Activated CD8-positive, alpha-beta T cell treated with anti-CD3 and anti-CD28 coated beads for 36 hours (primary cell): ENCODE results near the gene PTPN18. TPM values are rescaled to one million over a fixed set of nuclear protein-coding genes. Genes with fewer than 3 reads are reported as not detected.

Source experiments
- ATAC-seq: fragments of 200-7000 bp; cut with Tn5 transposase; one replicate; pipeline ENCODE4 v1.10.0; 2021; ENCODE audit warnings: mild to moderate bottlenecking, moderate library complexity
- CTCF ChIA-PET: fragments of 350-600 bp; sonication (Branson Sonifier 250); formaldehyde crosslinking; loops from one replicate; lab custom pipeline; 2021; ENCODE audit warnings: antibody characterized with exemption; lab: Charles Lee
- POLR2A ChIA-PET: fragments of 350-600 bp; sonication (Branson Sonifier 250); formaldehyde crosslinking; loops from one replicate; lab custom pipeline; 2021; ENCODE audit warnings: antibody characterized with exemption; lab: Charles Lee
- DNase-seq: peaks from one replicate; pipeline ENCODE4 v3.0.0-alpha.2; 2020
- H3K27ac Mint-ChIP-seq: one replicate; pipeline ENCODE4 v1.8.0; 2021; ENCODE audit warnings: mild to moderate bottlenecking, mixed read lengths
- H3K27me3 Mint-ChIP-seq: one replicate; pipeline ENCODE4 v1.8.0; 2021; ENCODE audit warnings: mixed read lengths
- H3K36me3 Mint-ChIP-seq: one replicate; pipeline ENCODE4 v1.8.0; 2021; ENCODE audit warnings: low read depth, mixed read lengths
- H3K4me1 Mint-ChIP-seq: one replicate; pipeline ENCODE4 v1.8.0; 2021; ENCODE audit warnings: low read depth, mixed read lengths
- H3K4me3 Mint-ChIP-seq: one replicate; pipeline ENCODE4 v1.8.0; 2021; ENCODE audit warnings: mild to moderate bottlenecking, moderate library complexity, mixed read lengths
- H3K9me3 Mint-ChIP-seq: one replicate; pipeline ENCODE4 v1.8.0; 2021; ENCODE audit warnings: mixed read lengths
- intact Hi-C: fragments of 100-400 bp; cut with micrococcal nuclease; formaldehyde crosslinking; loops from one replicate; pipeline ENCODE4 v1.10.0; 2022
- total RNA-seq, 2 experiments: library from RNA; stranded (reverse); gene quantifications; one replicate each; pipeline ENCODE4 v1.2.3, GENCODE V29; 2021
- TF ChIP-seq, protein P1 (sequence below): fragments of 200-600 bp; IDR thresholded peaks from one replicate; pipeline ENCODE4 v1.8.0; 2022; ENCODE audit warnings: antibody characterized with exemption, mild to moderate bottlenecking

PTPN18 gene
- total RNA-seq, 2 experiments from 2014 or later = 32.9 to 35.4 TPM

DNA sequence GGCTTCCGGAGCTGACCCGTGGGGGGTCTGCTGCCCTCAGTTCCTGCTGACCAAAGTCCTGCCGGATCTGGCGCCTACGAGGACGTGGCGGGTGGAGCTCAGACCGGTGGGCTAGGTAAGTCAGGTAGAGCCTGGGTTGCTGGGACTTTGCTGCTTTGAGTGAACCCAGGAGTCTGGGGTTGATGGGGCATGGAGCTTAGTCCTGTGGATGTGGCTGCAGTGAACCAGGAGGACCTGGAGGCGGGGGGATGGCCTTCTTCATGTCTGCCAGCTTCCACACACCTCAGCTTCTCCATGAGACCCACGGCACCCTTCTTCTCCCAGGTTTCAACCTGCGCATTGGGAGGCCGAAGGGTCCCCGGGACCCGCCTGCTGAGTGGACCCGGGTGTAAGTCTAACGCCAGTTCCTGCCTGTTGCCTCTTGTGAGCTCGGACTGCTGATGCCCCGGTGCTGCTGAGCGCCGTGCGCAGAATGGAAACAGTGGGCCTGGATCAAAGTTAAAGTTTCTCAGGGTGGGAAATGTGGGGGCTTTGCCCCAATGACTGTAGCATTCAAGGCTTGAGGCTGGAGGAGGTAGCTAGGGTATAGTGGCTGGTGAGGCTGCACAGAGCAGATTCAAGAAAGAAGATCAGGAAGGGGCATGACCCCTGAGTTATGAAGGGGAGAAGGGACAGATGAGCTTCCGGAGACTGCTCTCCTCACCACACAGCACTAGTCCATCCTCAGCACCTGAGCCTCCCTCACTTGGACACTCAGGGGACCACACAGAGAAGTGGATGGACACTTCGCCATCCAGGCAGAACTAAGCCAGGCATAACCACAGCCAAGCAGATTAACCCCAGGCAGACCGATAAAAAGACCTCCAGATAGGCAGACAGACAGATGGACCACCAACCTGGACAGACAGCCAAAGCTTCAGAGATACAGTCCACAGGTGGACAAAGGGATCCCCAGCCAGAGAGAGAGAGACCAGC is 17.3 kb downstream of the PTPN18 start:
- no peaks in the 10 kb centered on the region for H3K9me3 Mint-ChIP-seq
- TF ChIP-seq, protein P1, sequence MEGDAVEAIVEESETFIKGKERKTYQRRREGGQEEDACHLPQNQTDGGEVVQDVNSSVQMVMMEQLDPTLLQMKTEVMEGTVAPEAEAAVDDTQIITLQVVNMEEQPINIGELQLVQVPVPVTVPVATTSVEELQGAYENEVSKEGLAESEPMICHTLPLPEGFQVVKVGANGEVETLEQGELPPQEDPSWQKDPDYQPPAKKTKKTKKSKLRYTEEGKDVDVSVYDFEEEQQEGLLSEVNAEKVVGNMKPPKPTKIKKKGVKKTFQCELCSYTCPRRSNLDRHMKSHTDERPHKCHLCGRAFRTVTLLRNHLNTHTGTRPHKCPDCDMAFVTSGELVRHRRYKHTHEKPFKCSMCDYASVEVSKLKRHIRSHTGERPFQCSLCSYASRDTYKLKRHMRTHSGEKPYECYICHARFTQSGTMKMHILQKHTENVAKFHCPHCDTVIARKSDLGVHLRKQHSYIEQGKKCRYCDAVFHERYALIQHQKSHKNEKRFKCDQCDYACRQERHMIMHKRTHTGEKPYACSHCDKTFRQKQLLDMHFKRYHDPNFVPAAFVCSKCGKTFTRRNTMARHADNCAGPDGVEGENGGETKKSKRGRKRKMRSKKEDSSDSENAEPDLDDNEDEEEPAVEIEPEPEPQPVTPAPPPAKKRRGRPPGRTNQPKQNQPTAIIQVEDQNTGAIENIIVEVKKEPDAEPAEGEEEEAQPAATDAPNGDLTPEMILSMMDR = peak; percentile 47
- peak; percentile 3 for ATAC-seq
- peaks cover 61% of the 10 kb centered on the region for H3K4me1 Mint-ChIP-seq
- DNase-seq = no peak
- H3K4me3 Mint-ChIP-seq = peak overlapping the region; percentile 91
- H3K36me3 Mint-ChIP-seq = peaks cover 48% of the 10 kb centered on the region
- intact Hi-C loops = no loop called here
- POLR2A ChIA-PET = interaction anchor here (0.7 to 2.0 kb wide), 9 partner anchors 11 to 34 kb away, joined by 3 to 18 read pairs (median 3); partner anchors contain the start of gene IMP4
- CTCF ChIA-PET = interaction anchor here (0.7 to 2.3 kb wide), 10 partner anchors 9 to 193 kb away, joined by 3 to 18 read pairs (median 4); partner anchors contain the start of genes IMP4 and PTPN18
- peak overlapping the region; percentile 76 for H3K27ac Mint-ChIP-seq
- H3K27me3 Mint-ChIP-seq = no peaks in the 10 kb centered on the region

DNA sequence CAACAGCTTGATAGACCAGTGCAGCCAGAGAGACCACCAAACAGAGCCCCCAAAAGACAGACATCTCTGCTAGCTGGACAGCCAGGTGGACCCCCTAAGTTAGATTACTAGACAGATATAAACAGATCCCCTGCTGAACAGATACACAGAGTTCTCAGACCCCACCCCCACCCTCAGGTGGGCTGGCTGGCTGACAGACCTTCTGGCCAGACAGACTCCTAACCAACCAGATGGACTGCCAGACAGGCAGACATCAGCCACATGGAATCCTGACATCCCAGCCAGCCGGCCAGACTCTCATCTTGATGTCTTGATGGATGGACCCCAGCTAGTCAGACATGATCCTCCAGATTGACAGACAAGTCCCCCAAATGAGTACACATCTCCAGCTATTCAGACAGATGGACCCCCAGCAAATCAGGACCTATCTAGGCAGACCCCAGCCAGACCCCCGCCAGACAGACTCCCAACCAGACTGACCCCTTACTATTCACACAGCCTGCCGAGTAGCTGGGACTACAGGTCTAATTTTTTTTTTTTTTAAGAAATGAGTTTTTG is 18.0 kb downstream of the PTPN18 start:
- H3K27ac Mint-ChIP-seq = peak overlapping the region; percentile 57
- intact Hi-C loops = no loop called here

DNA sequence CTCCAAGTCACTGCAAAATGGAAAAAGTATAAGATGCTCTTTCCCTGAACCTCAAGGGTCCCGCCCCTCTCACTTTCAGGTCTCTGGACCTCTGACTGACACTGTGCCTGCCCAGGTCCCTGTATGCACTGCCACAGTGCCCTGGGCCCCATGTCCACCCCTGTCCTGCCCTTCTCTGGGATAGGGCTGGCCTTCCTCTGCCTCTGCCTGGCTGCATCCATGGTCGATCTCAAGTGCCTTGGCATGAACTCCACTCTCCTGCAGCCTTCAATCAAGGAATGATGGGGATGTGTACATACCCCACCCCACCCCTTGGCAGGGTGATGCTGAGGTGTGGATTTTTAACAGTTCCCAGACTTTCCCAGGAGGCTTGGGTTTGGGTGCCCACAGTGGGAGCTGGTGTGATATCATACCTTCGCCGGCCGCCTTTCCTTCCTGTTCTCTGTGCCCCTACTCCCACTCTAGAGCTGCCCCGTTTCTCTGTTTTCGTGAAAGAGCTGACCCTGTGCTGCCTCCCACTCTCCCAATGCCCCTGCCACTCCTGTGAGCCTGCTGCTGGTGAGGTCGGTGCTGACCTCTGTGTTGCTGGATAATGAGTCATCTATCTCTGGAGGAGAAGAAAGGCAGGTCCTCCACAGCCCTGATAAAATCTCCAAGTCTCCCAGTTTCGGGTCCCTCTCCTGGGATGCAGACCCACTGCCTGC is 18.9 kb downstream of the PTPN18 start:
- Mint-ChIP-seq H3K9me3 (no peaks in the 10 kb centered on the region), H3K4me1 (peaks cover 72% of the 10 kb centered on the region), H3K4me3 (peak overlapping the region; percentile 4), H3K27me3 (no peaks in the 10 kb centered on the region), H3K36me3 (peaks cover 50% of the 10 kb centered on the region), H3K27ac (peak overlapping the region; percentile 39)
- intact Hi-C loops = no loop called here
- DNase-seq (no peak), ATAC-seq (no peak)
- POLR2A ChIA-PET = interaction anchor here (1.1 to 1.4 kb wide), 2 partner anchors 26 to 34 kb away, joined by 3 read pairs; no protein-coding TSS in a partner anchor
- CTCF ChIA-PET = no interaction called here
- TF ChIP-seq, protein P1 = no peak

More for the DNA sequence above, 18.0 kb downstream of the PTPN18 start:
- H3K36me3 Mint-ChIP-seq = peaks cover 48% of the 10 kb centered on the region
- H3K9me3 Mint-ChIP-seq = no peaks in the 10 kb centered on the region
- H3K4me1 Mint-ChIP-seq = peaks cover 66% of the 10 kb centered on the region
- POLR2A ChIA-PET = interaction anchor here (0.7 to 2.0 kb wide), 7 partner anchors 10 to 35 kb away, joined by 3 to 18 read pairs (median 3); partner anchors contain the start of gene IMP4
- TF ChIP-seq, protein P1 = no peak
- peak overlapping the region; percentile 91 for H3K4me3 Mint-ChIP-seq
- no peak for DNase-seq
- CTCF ChIA-PET = interaction anchor here (1.4 to 1.9 kb wide), 2 partner anchors 14 to 17 kb away, joined by 3 to 8 read pairs; no protein-coding TSS in a partner anchor
- ATAC-seq = no peak
- no peaks in the 10 kb centered on the region for H3K27me3 Mint-ChIP-seq

DNA sequence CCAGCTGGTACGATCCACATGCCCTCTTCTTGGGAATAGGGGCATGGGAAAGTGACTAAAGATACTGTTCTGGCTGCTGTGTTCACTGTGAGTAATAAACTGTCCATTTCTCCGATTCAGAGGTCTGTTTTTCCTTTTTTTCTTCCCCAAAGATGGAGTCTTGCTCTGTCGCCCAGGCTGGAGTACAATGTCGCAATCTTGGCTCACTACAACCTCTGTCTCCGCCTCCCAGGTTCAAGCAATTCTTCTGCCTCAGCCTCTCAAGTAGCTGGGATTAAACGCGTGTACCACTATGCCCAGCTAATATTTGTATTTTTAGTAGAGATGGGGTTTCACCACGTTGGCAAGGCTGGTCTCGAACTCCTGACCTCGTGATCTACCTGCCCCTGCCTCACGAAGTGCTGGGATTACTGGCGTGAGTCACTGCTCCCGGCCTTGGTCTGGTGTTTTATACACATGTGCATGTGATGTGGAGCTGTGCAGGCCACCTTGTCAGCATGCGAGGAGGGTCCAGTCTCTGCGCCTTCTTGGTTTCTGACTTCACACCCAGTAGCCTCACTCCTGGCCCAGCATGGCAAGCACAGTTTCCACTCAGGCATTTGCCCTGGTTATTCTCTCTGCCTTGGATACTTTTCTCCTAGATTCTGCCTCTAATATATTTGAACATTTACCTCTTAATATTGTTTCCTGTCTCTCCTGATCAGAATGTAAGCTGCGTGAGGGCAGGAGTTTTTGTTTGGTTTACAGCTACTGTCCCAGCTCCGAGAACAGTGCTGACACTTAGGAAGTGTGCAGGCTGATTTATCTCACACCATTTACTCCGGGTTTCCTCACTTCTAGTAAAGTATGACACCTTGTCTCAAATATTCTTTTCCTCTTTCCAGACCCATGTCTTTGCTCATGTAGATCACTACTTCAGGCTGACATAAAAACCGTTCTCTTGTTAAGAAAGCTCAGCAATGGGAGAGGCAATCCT is 19.7 kb downstream of the PTPN18 start:
- no peak overlapping the region for H3K27ac Mint-ChIP-seq
- no peaks in the 10 kb centered on the region for H3K27me3 Mint-ChIP-seq
- ChIA-PET CTCF (no interaction called here), POLR2A (interaction anchor here (1.4 kb wide), 1 partner anchor 34 kb away, joined by 3 read pairs; no protein-coding TSS in a partner anchor)
- TF ChIP-seq, protein P1 = no peak
- peaks cover 47% of the 10 kb centered on the region for H3K36me3 Mint-ChIP-seq
- intact Hi-C loops = no loop called here
- no peak for DNase-seq
- H3K4me1 Mint-ChIP-seq = peaks cover 73% of the 10 kb centered on the region
- no peaks in the 10 kb centered on the region for H3K9me3 Mint-ChIP-seq
- no peak overlapping the region for H3K4me3 Mint-ChIP-seq
- ATAC-seq = no peak
